DMS53 (cell line): ENCODE data around the gene AIG1.
"Not testable (repeated sequence)": the region's sequence is repeated elsewhere in the genome, so short reads cannot be mapped to it uniquely, and the experiment has no call there.

Source experiments
- DNase-seq: peaks from one replicate; lab custom pipeline; 2025; lab: John Stamatoyannopoulos, UW

The AIG1 gene

DNA sequence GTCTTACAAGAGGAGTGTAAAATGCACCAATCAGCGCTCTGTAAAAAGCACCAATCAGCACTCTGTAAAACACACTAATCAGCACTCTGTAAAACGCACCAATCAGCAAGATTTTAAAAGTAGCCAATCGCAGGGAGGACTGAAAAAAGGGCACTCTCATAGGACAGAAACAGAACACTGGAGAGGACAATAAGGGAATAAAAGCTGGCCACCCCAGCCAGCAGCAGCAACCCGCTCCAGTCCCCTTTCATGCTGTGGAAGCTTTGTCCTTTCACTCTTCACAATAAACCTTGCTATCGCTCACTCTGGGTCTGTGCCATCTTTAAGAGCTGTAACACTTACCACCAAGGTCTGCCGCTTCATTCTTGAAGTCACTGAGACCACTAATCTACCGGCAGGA is 1.7 kb upstream of the AIG1 start:
- peak; percentile 80 for DNase-seq

DNA sequence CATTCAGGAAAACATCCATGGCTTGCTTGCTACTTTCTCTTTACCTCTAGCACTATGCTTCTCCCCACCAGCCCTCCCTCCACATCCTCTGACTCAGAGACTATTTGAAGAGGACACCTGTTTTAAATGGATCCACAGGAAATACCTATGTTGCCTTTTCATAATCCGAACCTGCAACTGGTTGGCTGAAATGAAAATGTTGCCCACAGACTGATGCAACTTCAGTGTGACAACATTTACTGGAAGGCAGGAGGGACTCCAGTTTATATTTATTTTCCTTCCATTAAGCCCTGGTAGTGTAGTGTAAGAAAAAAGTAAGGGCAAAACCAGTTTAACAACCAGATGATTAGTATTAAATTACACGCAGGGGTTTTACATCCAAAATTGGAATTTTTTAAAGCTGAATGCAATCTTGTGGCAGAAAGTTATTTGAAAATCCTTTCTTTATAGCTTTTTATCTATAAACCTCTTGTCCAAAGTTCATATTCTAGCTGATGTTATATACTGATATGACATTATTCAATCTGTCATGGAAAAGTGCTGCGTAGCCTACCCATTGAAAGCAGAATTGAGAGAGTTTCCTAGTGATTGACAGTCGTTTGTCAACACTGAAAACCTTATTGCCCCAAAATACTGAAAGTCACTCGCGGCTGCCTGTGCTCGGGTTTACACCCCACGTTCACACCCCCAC is 881 bp upstream of the AIG1 start:
- DNase-seq: peak; percentile 91

DNA sequence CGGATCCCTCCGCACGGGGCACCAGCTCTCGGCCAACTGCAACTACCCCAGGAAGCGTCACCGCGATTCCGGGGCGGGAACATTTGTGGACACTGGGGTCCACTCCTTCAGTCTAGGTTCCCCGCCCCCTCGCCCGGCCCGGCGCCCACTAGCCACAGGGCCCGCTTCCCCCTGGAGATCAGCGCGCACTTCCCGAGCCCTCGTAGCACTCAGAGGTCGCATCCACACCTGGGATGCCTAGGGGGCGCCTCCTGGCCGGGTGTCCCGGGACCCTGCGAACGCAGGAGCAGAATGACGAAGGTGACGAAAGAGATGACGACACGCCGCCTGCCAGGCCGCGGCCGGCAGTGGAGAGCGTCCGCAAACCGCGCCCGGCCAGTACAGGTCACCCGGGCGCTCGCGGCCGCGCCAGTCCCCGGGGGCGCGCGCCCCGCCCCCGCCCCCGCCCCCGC is 309 bp upstream of the AIG1 start:
- DNase-seq: peak; percentile 91

DNA sequence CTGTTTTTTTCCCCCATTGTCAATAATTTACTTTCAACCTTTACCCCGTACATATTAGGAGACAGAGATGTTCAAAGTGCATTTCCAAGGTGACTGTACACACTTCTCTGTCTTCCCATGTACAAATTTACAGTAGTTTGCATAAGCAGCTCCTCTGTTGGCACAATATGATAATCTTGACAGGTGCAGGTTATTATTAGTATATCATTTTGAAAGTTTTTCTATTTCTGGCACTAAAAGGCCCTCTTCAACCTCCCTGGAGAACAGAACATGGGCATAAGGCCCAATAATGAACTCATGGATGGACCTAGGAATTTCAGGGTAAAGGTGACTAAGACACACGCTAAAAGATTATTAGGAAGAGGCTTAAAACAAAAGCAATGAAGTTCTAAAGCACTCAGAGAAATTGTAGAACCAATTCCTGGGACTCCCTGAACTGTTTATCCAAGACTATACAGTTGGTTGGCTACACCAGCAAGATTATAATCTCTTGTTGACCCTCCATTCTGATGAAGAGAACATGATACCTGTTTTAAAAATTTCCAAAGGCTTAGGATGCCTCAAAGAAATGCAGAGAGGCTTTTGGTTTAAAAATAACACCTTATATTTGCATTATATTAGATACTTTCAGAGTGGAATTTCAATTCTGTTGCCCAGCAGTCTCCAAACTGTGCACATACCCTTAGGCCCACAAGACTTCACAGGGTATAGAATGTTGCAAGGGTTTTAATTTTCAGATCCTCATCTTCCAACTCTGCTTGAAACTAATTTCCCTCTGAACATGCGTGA is 1.1 kb downstream of the AIG1 start:
- DNase-seq: no peak

DNA sequence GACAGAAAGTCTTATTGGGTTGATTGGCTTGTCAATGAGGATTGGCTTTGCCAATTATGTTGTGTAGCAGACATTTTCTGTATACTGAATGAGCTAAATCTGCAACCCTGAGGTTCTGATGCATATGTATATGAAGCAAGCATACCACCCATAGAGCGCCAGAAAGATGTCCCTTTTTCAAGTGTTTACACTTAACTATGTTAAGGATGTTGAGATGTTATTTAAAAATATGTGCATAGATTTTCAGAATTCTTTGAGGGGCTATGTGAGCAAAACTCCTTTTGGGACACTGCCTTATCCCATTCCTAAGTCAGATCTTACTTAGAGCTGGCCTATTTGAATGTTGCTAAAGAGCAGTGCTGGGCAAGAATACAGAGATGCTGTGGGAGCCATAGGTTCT is 1.9 kb downstream of the AIG1 start:
- DNase-seq: no peak

DNA sequence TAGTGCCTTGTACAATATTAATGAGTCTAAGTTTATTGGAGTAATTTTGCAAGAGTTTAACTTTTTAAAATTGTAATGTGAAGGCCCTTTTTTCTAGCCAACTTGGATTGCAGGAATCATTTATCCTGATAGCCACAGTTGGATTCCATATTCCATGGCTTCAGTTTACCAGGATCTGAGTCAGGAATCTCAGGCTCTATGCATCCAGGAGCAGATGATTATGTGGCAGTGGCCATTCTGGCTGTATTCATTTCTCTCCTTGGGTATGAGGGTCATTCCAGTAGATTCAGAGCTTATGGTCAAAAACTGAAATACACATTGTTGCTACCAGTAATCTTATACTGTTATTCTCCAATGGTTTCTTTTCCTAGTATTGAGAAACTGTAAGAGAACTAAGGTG is 2.9 kb downstream of the AIG1 start:
- DNase-seq: no peak

DNA sequence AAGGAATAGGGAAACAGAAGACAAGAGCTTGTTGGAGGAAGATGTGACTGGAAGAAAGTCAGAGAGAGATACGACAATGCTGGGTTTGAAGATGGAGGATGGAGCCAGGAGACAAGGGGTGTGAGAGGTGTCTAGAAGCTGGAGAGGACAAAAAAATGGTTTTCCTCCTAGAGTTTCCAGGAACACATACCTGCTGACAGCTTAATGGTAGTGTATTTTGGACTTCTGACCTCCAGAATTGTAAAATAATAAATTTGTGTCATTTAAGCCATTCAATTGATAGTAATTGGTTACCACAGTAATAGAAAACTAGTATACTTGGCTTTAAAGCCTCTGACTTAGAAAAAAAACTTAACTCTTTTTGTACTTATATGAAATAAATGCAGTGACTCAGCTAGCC is 3.6 kb downstream of the AIG1 start:
- no peak for DNase-seq

DNA sequence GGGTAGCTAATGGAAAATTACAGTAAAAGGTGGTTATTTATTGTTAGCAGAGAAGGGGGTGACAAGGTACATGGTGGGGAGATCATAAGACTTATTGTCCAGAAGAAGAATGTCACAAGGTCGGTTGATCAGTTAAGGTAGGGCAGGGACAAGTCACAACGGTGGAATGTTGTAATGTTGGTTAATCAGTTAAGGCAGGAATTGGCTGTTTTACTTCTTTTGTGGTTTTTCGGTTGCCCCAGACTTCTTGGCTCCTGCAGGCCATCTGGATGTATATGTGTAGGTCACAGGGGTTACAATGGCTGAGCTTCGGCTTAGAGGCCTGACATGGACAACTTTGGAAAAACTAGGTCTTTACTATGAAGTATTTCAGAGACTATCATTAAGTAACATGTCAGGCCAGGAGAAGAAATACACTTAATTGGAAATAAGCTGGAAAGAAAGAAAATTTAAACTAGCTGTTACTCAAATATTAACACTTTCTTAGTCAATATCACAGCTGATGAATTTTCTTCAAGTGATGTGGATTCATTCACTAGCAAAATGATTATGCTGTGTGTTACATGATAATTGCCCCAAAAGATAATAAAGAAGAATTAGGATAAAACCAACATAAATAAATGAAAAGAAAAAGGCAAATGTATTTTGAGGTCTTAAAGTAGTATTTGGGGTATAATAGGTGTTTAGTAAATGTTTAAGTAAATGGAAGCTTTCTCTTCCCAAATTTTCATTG is 4.4 kb downstream of the AIG1 start:
- no peak for DNase-seq

DNA sequence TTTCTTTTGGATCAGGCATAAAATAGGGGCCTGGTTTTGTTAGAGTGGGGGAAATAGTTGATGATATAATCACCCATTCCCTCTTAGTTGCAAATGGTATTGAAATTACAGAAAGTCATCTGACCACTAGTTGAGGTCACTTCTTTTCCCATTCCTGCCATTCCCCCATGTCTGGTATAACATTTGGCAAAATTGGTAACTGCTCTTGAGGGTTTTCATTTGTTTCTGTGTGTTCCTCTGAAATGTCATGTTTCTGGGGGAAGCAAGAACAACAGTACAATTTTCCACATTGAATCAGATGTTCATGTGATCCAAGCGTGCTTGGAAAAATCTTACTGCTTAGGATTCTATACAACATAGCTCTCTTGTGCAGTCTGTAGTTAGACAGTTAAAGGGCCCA is 7.3 kb downstream of the AIG1 start:
- no peak for DNase-seq

DNA sequence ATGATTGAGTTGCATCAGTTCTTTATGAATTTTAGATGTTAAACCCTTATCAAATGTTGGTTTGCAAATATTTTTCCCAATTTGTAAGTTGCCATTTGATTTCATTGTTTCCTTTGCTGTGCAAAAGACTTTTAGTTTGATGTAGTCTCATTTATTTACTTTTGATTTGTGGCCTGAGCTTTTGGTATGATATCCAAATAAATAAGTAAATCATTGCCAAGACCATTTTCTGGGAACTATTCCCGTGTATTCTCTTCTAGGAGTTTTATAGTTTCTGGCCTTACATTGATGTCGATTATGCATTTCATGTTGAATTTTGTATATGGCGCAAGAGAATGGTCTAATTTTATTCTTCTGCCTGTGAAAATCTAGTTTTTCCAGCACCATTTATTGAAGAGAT is 13.4 kb downstream of the AIG1 start:
- no peak for DNase-seq

DNA sequence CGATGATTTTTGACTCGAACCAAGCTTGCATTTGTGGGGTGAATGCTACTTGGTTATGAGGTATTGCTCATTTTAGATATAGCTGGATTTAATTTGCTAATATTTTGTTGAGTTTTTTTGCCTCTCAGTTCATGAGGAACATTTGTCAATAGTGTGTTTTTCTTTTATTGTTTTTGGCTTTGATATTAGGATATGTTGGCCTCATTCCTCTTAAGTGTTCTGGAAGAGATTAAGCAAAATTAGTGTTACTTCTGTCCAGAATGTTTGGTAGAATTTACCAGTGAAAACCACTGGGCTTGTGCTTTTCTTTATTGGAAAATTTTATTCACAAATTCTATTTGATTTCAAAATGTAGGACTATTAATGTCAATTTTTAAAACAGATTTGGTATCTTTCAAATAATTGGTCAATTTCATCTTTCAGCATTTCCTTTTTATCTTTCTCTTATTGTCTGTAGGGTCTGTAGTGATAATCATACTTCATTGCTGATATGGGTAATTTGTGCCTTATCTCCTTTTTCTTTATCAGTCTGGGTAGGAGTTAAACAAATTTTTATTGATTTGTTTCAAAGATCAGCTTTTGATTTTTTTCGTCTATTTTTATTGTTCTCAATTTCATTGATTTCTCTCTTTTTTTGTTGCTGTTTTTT is 14.1 kb downstream of the AIG1 start:
- no peak for DNase-seq

DNA sequence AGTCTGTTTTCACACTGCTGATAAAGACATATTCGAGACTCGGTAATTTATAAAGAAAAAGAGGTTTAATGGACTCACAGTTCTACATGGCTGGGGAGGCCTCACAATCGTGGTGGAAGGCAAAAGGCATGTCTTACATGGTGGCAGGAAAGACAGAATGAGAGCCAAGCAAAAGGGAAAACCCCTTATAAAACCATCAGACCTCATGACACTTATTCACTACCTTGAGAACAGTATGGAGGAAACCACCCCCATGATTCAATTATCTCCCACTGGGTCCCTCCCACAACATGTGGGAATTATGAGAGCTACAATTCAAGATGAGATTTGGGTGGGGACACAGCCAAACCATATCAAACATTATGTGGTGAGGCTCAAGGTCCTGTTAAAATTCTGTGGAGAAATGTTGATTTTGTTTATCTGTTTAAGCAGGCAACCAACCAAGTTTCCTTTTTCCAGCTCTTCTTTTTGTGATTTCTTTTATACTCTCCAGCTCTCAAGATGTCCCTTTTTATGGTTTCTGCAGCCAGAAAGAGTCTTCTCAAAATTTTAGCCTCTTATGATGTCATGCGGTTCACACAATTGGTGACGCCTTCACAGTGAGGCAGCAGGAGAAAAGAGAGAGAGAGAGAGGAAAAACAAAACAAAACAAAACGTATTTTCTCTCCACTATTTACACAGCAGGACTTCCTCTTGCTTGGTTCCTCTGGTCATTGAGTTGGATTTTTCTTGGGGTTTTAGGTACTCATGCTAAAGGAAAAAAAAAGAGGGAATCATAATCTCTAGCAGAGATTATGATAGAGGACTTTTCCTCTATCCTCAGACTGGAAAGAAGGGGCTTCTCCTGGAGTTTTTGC is 18.0 kb downstream of the AIG1 start:
- peak; percentile 55 for DNase-seq

DNA sequence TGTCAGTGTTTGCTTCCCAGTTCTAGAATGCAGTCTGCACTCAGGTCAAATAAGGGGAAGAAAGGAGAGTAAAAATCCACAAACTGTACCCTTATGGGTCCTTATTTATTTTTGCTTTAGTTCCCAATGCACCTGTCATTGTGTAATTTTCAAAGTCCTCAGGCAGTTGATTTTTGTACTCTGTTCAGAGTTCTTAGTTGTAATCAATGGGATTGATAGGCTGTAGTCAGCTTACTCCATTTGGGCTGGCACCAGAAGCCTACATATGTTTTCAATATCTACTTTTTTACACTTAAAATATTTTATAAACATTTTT is 18.6 kb downstream of the AIG1 start:
- DNase-seq: peak; percentile 28

DNA sequence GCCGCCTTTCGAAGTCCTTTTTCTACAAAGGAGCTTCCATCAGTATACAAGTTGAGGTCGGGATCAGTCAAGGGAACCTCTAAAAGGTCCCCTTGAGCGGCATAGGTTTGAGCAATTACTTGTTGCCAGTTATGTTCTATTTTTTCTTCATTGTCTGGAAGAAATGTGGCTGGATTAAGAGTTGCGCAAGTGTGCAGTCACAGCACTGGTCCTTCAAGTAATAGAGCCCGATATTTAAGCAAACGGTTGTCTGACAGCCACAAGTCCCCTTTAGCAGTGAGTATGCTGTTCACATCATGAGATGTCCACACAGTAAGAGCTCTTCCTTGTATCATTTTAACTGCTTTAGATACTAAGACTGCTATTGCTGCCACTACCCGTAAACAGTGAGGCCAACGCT is 21.6 kb downstream of the AIG1 start:
- not testable (repeated sequence) for DNase-seq

DNA sequence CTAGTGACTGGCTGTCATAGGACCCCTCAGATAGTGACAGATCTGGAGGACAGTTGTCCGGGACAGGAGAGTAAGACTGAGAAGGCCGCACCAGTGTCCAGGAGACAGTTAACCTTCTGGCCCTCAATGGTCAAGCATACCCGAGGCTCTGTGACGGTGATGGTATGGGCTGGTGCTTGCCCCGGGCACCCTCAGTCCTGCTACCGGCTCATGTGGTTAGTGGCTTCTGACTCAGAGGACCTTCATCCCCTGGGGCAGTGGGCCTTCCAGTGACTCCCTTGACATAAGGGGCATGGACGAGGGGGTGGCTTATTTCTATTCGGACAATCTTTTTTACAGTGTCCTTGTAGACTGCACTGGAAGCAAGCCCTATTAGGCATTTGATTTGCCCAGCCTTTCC is 23.3 kb downstream of the AIG1 start:
- not testable (repeated sequence) for DNase-seq

DNA sequence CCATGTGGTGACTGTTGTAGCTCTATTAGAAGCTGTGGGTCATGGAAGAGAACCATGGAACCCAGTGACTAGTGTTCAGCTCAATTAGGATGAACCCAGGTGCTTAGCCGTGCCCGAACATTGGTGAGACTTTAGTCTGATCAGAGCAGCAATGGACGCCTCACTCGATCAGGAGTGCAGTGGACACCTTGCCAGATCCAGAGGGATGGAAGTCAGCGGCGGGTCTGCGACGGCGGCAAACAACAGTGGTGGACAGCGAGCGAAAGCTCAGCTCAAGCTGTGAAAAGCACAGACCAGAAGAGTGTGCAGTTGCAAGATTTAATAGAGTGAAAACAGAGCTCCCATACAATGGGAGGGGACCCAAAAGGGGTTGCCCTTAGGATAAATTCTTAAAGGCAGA is 26.6 kb downstream of the AIG1 start:
- not testable (repeated sequence) for DNase-seq

DNA sequence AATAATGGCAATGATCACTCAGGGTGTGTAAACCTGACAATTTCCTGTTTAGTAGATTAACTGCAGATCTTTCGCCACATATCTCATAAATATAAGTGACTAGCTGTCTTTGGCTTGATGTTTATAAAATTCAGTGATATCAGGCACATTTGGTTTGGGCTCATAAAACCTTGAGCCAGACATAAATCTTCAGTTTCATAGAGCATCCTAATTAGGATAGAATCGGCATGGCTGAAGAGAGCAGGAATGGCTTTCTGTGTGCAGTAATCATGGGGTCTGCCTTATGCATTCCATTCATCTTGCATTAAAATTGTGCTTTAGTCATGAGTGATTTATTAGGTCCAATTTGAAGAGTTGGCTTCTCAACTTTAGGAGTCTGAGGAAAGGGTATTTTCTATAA is 27.2 kb downstream of the AIG1 start:
- no peak for DNase-seq

DNA sequence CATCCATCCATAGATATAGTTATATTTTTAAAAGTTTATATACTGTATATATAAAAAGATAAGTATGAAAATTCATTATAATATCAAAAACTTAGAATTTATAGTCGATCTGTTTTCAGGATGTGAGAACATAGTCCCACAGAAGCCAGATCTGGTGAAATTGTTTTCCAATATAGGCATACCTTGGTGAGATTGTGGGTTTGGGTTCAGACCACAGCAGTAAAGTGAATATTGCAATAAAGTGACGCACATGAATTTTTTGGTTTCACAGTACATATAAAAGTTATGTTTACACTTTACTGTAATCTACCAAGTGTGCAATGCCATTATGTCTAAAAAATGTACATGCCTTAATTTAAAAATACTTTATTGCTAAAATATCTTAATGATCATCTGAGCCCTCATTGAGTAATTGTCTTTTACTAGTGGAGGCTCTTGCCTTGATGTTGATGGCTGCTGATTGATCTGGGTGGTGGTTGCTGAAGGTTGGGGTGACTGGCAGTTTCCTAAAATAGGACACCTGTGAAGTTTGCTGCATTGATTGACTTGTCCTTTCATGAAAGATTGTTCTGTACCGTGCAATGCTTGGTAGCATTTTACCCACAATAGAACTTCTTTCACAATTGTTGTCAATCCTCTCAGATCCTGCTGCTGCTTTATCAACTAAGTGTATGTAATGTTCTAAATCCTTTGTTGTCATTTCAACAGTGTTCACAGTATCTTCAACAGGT is 29.8 kb downstream of the AIG1 start:
- no peak for DNase-seq

DNA sequence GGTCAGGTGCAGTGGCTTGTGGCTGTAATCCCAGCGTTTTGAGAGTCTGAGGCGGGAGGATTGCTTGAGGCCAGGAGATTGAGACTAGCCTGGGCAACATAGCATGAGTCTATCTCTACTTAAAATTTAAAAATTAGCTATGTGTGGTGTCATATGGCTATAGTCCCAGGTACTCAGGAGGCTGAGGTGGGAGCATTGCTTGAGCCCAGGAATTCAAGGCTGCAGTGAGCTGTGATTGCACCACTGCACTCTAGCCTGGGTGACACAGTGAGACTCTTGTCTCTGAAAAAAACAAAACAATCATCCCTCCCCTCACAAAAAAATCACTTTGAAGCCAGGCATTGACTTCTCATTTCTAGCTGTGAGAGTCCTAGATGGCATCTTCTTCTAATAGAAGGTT is 32.1 kb downstream of the AIG1 start:
- DNase-seq: no peak

DNA sequence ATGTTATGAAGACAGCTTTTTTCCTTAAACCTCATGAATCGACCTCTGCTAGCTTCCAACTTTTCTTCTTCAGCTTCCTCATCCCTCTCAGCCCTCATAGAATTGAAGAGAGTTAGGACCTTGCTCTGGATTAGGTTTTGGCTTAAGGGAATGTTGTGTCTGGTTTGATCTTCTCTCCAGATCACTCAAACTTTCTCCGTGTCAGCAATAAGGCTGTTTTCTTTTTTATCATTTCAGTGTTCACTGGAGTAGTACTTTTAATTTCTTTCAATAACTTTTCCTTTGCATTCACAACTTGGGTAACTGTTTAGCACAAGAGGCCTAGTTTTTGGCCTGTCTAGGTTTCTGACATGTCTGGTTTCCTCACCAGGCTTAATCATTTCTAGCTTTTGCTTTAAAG is 32.6 kb downstream of the AIG1 start:
- no peak for DNase-seq

DNA sequence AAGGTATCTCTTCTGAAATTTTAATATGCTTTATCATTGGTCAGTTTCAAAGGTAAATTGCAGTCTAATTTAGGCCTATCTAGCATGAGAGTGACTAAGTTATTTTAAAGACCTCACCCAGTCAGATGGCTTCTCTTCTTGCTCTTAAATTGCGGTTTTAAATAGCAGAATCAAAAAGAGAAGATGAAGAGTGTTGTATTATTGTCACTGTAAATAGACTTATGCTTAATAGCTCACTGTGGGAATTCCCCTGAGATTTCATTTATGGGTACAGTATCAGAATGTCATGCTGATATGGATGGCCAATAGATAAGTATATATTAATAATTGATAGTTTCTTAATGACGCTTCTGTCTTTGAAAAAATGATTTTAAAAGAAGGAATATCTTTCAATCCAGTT is 35.7 kb downstream of the AIG1 start:
- DNase-seq: no peak
